GM23248 (cell line): ENCODE measurements around the gene ZSCAN2.
"Not testable (repeated sequence)": the region's sequence is repeated elsewhere in the genome, so short reads cannot be mapped to it uniquely, and the experiment has no call there.

Experiments
- EZH2 ChIP-seq: fragments of 200-600 bp; sonication (generic); IDR thresholded peaks from 2 replicates; pipeline ENCODE4 v1.6.1; 2018; ENCODE audit warnings: antibody characterized with exemption, mild to moderate bottlenecking; ENCODE audit not compliant: insufficient read depth, poor library complexity, severe bottlenecking
- EZH2phosphoT487 ChIP-seq: fragments of 200-600 bp; sonication (generic); IDR thresholded peaks from 2 replicates; pipeline ENCODE4 v1.6.1; 2018; ENCODE audit warnings: antibody characterized with exemption, moderate library complexity, mild to moderate bottlenecking, low read depth; ENCODE audit not compliant: insufficient read depth

GRCh38 chr15:84579261-84579721 lies 21.5 kb upstream of the ZSCAN2 start:
- not testable (repeated sequence) for TF ChIP-seq EZH2, EZH2phosphoT487
